ENCODE data around the gene CNIH2.
"Not testable (repeated sequence)": the region's sequence is repeated elsewhere in the genome, so short reads cannot be mapped to it uniquely, and the experiment has no call there.

The CNIH2 gene

GRCh38 chr11:66259956-66260355 lies 18.0 kb upstream of the CNIH2 start:
- no peak for DNase-seq

- DNase-seq: no peak
These were observed 16.4 kb upstream of the CNIH2 start for GRCh38 chr11:66261578-66261977.

- DNase-seq: no peak
These were observed 15.8 kb upstream of the CNIH2 start for GRCh38 chr11:66262191-66262590.

GRCh38 chr11:66262696-66263095 lies 15.3 kb upstream of the CNIH2 start:
- no peak for DNase-seq

GRCh38 chr11:66263231-66263630 lies 14.7 kb upstream of the CNIH2 start:
- no peak for DNase-seq

- DNase-seq: no peak
These were observed 14.2 kb upstream of the CNIH2 start for GRCh38 chr11:66263785-66264184.

- DNase-seq: no peak
These were observed 13.6 kb upstream of the CNIH2 start for GRCh38 chr11:66264383-66264782.

GRCh38 chr11:66264914-66265313 lies 13.1 kb upstream of the CNIH2 start:
- no peak for DNase-seq

- no peak for DNase-seq
These were observed 12.2 kb upstream of the CNIH2 start for GRCh38 chr11:66265531-66266377.

GRCh38 chr11:66266378-66267038 lies 11.5 kb upstream of the CNIH2 start:
- no peak for DNase-seq

- no peak for DNase-seq
These were observed 11.0 kb upstream of the CNIH2 start for GRCh38 chr11:66267039-66267378.

- DNase-seq: no peak
These were observed 10.4 kb upstream of the CNIH2 start for GRCh38 chr11:66267379-66268243.

GRCh38 chr11:66268244-66268951 lies 9.6 kb upstream of the CNIH2 start, which contains the start of gene RAB1B:
RAB1B (plus strand) TSS chr11:66268639; CDS start chr11:66268680, 41 bp downstream.
- peak; percentile 95 for DNase-seq

- no peak for DNase-seq
These were observed 8.7 kb upstream of the CNIH2 start for GRCh38 chr11:66268952-66269905.

GRCh38 chr11:66271816-66272215 lies 6.2 kb upstream of the CNIH2 start:
- no peak for DNase-seq

GRCh38 chr11:66272596-66272995 lies 5.4 kb upstream of the CNIH2 start:
- no peak for DNase-seq

- no peak for DNase-seq
These were observed 3.8 kb upstream of the CNIH2 start for GRCh38 chr11:66274219-66274618.

- no peak for DNase-seq
These were observed 2.6 kb upstream of the CNIH2 start for GRCh38 chr11:66275396-66275795.

- DNase-seq: no peak
These were observed 1.9 kb upstream of the CNIH2 start for GRCh38 chr11:66275984-66276612.

GRCh38 chr11:66276619-66277018 lies 1.4 kb upstream of the CNIH2 start:
- not testable (repeated sequence) for DNase-seq

- DNase-seq: not testable (repeated sequence)
These were observed 911 bp upstream of the CNIH2 start for GRCh38 chr11:66277064-66277463.

Data from NCI-H2029 treated with DMSO at 0.1 percent for 48 hours (cell line).